Measurements from ENCODE around the gene GMNN.

Gene GMNN

DNA sequence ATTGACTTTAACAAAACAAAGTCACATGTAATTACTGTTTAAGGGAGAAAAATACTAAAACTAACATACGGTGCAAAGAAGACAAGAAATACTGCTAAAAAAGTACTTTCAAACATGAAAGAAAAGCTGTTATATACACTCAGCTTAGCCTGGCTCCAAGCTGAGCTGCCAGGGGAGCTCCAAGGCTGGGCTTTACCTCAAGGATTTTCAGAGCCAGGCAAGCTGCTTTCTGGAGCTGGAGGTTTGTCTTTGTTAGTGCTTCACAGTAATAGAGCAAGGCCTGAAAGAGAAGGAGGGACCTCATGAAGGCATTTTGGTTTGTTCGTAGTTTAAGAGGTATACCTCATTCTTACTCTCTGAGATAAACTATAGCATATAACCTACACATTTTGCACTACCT is 43.6 kb downstream of the GMNN start:
- no peak for DNase-seq

GRCh38 chr6:24821860-24822444 is 47.2 kb downstream of the GMNN start:
- DNase-seq = no peak

GRCh38 chr6:24822696-24823095 is 48.0 kb downstream of the GMNN start:
- DNase-seq = no peak

GRCh38 chr6:24823185-24823584 is 48.4 kb downstream of the GMNN start:
- DNase-seq = no peak

GRCh38 chr6:24824142-24824938 is 49.6 kb downstream of the GMNN start:
- no peak for DNase-seq

GRCh38 chr6:24825130-24825630 is 50.4 kb downstream of the GMNN start:
- no peak for DNase-seq

DNA sequence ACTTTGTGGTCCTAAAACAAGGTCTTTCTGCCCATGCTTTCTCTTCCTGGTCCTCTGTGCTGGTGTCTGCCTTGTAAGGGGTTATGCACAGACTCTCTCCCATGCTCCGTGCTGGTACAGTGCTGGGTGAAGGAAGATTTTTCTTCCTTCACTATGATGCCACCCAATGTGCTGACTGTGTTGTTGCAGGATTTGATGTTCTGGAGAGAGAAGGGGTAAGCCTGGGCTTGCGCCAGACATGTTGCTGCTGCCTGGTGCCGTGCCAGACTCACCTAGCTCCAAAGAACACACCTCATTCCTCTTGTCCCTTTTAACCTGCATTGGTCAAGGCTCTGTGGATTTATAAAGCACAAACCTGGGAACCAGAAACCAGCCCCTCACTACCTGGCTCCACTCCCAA is 52.4 kb downstream of the GMNN start:
- no peak for DNase-seq

DNA sequence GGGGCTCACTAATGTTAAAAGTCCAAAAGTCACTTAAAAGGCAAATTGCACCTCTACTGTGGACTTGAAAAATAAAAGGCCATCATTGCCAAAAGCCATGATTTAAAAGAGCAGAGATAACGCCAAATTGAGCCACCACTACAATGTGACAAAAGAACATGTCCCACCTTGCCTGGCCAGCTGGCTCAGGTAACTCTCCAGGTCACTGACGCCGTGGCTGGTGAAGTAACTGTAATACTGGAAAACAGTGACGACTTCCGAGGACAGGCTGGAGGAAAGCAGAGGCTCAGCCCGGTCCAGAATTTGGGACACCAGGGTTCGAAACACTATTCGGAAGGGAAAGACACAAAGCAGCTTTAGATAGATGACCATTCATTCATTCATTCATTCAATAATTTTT is 53.2 kb downstream of the GMNN start:
- DNase-seq = no peak

GRCh38 chr6:24829657-24830056 is 54.9 kb downstream of the GMNN start:
- DNase-seq = no peak

GRCh38 chr6:24831771-24832716 is 57.3 kb downstream of the GMNN start:
- DNase-seq = no peak

GRCh38 chr6:24832794-24833193 is 58.1 kb downstream of the GMNN start:
- no peak for DNase-seq

DNA sequence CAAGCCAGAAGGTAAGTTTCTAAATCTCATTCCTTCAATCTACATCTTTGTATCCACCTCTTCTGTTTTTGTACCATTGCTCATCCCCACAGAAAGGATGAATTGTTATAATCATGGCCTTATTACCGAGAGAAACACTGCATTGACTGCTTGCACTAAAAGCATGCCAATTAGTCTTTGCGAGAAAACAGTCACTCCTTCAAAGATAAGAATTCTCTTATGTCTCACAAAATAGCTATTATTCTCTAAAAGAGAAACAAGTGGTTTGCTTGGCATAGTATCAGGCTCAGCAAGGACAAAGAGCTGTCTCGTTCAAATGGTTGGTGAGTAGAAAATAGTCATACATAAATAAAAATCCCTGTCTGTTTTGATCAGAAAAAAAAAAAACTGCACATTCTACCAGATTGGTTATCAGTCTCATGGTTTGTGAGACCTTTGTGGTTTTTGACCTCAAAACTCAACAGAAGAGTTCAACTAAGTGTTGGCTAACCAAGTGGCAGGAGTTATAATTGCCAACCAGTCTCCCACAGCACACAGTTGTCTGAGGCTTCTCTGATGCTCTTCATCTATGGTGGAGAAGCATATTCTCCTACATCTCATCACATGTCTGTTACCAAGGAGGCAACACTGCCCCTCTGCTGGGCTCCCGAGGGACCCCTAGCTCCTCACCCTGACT is 59.1 kb downstream of the GMNN start:
- no peak for DNase-seq
